Measurements from ENCODE around the gene IFI16. TPM values are rescaled to one million over a fixed set of nuclear protein-coding genes. Genes with fewer than 3 reads are reported as not detected.
A peak's percentile ranks its signal among the peaks of the same experiment; 100 is the strongest.
"Not testable (repeated sequence)": the region's sequence is repeated elsewhere in the genome, so short reads cannot be mapped to it uniquely, and the experiment has no call there.

IFI16 gene
- total RNA-seq, 1 donor from 2014 or later = 56.7 TPM

DNA sequence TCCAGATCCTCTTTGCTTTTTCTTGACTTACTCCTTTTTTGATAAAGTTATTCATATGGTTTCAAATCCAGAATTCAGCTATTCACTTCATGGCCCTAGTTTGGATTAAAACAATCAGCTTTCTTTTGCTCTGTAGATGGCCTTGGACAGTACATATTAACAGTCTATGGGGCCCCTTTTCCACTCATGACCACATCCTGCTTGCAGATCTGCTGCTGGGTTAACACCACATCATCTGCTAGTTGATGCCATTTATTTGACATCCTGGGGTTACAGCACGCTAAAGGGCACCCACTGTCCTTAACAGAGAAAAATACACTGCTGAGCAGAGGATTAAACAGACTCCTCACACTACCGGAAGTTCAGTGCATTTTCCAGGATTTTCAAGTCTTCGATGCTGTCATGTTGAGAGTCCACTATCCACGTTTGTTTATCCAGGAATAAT is 941 bp upstream of the IFI16 start:
- DNase-seq = no peak

DNA sequence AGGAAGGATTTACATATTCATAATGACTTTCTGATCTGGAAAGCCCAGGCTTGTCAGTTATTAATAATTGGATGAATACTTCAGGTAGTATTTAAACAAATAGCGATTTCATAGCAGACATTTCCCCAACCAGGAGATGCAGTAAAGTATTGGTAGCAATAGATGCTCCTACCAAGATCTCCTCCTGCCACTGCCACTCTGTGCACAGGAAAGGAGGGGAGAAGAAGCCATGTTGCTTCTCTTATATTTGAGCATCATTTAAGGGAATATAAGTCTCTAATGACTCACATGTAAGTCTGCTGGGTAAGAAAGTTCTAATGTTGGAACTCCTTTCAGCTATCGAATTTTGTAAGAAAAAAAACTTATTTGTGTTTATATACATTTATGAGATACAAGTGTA is 420 bp upstream of the IFI16 start:
- DNase-seq = no peak

DNA sequence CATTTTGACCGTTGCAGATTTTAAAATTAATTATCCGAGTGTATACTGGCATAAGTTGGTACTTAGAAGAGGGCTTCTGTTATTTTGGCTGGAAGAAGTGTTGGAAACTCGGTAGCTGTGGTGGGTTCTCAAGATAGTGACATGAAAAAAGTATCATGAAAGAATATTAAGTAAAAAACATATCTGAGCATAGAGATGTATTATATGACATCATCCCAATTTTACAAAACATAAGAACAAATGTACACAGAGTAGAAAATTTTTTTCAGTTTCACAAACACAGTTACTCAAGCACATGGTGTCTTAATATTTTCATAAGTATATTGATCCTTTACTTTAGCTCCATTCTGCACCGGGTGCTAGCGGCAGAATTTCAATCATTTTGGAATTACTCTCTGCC is 684 bp downstream of the IFI16 start:
- no peak for DNase-seq

DNA sequence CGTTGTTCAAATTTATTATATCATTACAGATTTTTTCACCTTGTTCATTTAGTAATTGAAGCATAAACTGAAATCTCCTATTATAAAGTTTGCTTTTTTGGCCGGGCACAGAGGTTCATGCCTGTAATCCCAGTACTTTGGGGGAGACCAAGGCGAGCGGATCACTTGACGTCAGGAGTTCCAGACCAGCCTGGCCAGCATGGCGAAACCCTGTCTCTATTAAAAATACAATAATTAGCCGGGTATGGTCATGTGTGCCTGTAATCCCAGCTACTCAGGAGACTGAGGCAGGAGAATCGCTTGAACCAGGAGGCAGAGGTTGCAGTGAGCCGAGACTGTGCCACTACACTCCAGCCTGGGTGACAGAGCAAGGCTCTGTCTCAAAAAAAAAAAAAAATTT is 1.3 kb downstream of the IFI16 start:
- DNase-seq = not testable (repeated sequence)

DNA sequence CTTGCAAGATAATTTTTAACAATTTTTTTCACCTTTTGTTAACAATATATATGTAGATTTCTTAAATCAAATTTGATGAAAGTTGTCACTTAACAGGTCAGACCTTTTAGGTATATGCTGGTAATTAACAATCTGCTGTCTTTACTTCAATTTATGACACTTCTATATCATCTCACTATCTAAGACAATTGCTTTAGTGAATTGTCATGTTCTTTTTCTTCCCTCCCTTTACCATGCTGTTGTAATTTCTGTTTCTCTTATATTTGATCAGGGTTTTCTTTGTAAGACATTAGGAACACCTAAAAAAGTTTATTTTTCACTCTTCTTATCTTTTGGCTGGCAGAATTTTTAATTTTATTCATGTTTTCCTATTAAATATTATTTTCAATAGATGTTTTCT is 2.0 kb downstream of the IFI16 start:
- no peak for DNase-seq

DNA sequence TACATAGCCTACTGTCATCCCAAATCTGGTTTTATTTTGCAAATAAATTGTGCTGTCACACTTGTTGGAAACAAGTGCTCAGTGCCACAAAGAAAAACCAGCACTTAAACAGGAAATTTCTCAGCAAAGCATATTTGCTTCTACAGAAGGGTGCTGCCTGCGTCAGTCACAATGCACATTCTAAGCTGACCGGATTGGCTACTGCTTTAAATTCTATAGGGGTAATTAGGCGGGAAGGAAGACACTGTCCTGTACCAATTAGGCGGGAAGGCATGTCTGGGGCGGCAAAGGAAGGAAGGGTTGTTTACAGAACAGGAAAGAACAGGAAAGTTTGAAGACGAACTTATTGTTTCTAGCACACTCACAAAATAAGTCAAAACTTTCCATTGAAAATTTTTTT is 2.8 kb downstream of the IFI16 start:
- DNase-seq = peak; percentile 52

DNA sequence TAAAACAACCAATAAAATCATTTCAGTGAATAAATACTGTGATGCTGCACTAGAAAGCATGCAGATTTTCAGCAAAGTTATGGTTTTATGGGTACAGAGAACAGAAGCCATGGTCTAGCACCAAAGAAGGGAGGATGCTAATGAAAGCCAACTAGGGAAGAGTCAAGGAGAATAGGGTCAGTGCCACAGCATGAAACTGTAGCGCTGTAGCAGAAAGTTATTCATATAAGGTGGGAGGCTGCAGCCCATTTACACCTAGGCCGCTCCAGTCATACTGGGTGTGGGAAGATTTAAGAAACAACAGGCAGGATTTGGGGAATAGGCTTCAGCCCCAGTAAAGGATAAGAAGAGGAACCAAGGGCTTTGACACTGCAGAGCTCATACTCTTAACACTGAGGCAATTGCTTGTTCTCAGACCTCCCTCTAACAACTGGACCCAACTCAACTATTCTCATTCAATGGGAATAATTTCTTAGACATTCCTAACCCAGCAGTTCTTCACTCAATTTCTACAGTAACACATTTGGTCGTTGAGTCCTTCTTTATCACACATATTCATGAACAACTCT is 4.4 kb downstream of the IFI16 start:
- no peak for DNase-seq

DNA sequence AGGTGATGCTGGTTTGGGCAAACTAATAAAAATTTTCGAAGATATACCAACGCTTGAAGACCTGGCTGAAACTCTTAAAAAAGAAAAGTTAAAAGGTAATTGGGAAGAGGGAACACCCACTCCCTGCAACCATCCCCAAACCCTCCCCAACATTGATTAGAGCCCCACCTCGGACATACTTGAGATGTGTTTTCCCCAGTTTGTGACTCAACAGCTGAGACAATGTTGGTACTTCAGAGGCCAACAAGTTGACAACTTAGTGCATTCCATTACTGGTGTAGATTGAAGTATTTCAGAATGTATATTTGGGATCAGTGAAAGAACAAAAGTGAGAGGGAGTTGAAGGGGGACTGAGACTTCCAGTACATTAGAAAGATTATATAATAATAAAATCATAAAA is 5.1 kb downstream of the IFI16 start:
- no peak for DNase-seq

DNA sequence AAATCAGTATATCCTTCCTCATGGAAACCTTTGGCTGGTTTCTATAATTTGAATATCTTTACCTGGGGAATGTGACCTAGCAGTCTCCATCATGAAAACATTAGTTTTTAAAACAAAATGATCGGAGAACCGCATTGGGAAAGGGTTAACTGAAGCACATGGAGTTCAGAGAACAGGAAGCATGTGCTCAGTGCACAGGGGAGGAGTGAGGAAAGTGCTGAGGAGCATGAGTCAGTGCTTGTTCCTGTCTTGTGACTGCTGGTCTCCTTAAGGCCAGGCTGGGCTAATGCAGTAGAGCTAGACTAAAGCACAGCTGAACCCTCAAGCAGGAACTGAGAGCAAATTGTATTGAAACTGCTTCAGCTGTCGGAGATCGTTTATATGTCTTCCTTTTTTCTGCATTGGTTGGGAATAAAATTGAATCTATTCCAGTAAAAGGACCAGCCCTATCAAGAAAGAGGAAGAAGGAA is 5.8 kb downstream of the IFI16 start:
- DNase-seq = peak; percentile 52

DNA sequence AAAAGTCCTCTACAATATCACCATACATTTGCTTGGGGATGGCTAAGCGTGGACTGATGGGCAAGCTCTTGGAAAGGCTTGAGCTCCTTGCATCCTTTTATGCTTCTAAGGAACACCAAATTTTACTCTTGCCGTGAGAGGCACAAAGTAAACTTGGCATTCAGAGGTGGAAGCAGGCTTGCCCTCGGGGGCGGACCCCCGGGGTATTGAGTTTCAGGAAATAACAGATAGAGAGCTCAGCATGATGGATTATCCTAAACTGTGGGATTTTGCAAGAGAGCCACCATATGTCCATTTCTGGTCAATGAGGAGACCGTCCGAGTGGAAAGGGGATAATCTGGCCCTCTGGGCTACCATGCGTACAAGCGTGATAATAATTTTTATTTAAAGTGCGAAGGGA is 14.0 kb downstream of the IFI16 start:
- DNase-seq = no peak

DNA sequence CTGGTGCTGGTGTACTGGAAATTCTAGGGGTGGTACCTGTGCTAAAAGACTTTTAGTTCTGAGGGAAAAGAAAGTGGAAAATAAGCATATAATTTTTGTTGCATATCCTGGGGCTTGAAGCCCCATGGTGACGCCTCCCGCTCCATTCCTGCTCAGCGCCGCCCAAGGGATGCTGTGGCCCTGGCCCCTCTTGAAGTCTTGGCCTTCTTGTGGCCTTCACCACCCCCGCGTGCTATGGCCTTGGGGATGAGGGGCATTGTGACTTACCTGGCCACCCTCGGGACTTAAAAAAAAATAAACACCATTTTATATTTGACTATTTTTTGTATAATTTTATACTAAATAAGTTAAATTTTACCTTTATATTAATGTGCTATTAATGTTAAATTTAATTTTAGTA is 15.3 kb downstream of the IFI16 start:
- no peak for DNase-seq

DNA sequence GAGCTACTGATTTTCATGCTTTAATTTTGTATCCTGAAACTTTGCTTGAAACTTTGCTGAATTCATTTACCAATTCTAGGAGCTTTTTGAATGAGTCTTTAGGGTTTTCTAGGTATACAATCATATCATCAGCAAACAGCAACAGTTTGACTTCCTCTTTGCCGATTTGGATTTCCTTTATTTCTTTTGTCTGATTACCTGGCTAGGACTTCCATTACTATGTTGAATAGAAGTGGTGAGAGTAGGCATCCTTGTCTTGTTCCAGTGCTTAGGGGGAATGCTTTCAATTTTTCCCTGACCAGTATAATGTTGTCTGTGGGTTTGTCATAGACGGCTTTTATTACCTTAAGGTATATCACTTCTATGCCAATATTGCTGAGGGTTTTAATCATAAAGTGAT is 17.1 kb downstream of the IFI16 start:
- DNase-seq = not testable (repeated sequence)

DNA sequence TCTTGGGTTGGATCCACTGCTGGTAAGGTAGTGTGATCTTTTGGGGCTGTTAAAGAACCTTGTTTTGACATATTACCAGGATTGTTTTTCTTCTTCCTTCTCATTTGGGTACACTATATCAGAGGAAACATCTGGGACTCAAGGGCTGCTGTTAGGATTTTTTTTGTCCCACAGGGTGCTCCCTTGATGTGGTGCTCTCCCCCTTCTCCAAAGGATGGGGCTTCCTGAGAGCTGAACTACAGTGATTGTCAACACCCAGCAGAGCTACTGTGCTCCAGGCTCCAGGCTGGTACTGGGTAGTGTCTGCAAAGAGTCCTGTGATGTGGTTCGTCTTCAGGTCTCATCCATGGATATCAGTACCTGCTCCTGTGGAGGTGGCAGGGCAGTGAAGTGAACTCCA is 20.6 kb downstream of the IFI16 start:
- DNase-seq = no peak

DNA sequence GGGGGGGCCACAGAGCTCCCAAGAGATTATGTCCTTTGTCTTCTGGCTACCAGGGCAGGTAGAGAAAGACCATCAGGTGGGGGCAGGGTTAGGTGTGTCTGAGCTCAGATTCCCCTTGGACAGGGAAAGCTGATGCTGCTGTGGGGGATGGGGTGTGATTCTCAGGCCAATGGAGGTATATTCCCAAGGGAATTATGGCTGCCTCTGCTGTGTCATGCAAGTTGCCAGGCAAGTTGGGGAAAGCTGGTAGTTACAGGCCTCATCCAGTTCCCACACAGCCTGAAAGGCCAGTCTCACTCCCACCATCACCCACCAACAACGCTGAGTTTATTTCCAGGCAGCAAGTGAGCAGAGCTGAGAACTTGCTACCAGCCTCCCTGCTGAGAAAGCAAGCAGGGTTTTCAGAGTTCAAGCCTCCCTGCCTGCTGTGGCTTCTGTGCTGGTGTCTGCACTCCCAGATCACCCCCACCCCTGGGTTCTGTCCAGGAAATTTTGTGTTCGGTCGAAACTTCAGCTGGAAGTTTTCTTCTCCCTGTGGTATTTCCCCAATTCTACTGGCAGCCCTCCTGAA is 21.3 kb downstream of the IFI16 start:
- no peak for DNase-seq

DNA sequence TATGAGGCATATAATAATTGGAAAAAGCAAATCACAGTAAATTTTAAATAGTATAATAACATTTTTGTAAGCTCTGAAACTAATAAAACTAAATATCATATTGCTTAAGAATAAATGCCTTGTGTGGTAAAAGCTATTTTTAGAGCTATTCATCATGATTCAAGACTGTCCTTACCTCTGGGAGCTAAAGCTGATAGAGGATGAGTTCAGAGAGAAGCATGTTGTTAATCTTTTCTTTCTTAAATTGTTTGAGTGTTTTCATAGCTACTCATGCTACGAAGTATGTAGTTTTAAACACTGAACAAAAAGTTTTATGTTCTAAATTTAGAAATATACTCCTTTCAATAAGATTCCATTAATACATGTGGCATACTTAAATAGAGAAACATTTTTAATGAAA is 30.5 kb downstream of the IFI16 start:
- DNase-seq = no peak

DNA sequence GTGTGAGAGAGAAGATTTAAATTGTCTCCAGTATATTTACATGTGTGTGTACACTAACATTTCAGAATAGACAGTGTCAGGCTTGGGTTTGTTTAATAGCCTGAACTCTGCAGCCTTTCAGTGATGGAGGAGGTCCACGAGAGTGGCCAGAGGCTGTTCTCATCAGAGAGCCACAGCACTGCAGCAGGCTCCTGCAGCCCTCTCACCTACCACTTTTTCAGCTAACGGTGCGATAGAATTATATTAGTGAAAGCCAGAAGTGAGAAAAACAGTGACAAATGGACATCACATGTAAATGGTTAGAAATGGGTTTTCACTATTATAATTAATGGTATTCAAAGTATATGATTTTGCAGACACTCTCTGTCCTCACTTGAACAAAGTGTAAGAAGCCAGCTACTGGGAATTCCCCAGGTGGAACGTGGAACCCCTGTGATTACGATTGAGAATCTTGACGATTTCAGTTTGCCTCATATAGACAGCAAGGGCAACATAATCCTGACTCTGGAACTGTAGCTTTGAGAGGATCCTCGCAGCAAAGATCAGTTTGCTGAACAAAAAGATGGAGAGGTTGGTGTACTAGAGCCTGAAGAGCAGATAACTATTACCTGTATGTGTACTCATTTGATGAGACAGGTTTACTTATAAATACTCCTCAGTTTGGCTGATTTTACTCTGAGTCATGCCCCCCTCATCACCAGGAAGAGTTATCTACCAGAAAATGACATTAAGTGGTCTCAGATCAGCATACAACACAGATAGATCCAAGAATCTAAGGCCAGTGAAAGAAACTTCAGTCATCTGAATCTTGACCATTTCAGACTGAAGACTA is 31.4 kb downstream of the IFI16 start:
- no peak for DNase-seq

DNA sequence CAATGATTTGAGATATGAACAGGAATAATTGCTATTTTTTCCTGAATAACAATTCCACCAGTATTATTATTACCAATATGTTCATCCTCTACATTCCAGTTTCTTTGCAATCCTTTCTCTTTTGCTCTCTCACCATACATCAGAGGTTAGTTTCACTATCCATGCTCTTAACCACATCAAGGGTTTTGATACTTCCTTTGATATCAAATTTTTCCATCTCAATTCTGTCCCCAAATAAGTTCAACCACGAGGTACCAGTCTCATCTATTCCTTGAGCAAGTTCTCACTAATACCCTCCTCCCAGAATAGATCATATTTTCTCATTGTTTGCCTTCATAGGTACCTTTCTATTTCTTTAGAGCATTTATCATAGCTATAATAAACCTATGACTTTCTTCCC is 36.8 kb downstream of the IFI16 start:
- DNase-seq = not testable (repeated sequence)

DNA sequence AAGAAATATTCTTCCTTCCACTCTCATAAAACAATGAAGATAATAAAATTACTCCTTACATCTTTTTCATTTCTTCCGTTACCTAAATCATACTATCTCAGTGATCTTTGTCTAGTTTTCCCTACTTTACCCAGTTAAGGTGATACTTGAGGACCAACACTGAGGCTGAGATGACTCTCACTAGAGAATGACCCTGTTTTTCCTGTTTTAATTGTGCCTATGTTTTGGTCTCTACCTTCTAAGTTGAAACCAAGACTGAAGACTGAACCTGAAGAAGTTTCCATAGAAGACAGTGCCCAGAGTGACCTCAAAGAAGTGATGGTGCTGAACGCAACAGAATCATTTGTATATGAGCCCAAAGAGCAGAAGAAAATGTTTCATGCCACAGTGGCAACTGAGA is 41.7 kb downstream of the IFI16 start:
- DNase-seq = no peak

DNA sequence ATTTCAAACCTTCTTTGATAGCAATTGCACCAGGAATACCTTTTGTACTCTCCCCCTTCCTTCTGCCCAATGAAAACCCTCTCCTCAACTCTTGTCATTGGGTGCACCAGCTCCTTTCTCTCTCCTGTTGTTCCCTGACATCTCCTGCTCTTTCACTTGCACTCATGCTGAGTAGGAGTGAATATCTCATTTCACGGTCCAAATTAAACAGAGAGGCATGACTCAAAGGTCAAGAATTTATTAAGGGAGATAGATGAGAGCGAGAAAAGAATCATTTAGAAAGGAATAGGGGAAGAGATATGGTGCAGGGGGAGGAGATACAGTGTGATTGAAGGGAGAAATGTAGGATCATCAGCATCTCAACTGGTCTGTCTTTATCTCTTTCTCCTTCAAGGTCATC is 44.7 kb downstream of the IFI16 start:
- DNase-seq = no peak

DNA sequence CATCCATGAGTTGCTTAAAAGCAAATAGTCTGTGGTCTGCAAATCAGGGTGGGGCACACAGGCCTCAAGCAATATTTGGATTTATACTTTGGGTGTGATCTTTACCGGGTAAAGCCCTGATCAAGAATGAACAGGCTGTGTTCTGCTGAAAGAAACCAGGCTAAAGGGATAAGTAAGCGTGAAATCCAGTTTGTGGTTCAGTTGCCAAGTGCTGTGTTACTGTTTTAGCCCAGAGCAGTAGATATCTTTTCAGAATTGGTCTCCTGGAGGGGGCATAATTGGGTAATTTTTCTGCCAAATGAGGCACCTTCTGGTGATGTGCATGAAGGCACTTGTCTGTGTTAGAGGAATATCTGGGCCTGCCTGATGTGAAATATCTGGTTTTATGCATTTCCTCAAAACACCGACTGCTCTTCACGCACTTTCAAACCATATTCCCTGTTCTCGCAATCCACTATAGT is 45.5 kb downstream of the IFI16 start:
- peak; percentile 34 for DNase-seq

DNA sequence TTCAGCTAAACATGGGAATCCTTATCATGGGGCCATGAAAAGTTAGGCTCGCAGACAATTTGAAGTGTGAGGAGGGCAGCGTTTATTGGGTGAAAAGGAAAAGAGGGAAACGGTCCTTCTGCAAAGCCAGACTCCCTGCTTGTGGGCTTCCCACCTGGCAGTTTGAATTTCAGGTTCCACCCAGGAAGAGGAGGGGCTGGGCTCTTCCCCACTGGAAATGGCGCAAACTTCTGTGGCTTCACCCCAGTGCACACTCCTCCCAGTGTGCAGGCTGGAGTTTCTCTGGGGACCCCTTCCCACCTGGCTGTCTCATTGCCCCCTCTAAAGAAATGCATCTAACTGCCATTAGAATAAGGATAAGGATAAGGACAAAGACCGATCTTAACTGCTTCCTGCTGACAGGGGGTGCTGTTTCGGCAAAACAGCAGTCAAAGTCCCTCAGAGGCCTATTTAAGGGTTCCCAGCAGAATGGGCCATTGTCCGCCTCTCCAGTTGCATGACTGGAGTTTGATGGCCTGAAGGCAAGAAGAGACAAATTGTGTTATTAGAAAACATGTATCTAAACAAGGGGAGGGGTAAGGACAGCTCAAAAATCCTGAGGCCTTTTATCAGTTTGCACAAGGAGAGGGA is 46.5 kb downstream of the IFI16 start:
- no peak for DNase-seq

DNA sequence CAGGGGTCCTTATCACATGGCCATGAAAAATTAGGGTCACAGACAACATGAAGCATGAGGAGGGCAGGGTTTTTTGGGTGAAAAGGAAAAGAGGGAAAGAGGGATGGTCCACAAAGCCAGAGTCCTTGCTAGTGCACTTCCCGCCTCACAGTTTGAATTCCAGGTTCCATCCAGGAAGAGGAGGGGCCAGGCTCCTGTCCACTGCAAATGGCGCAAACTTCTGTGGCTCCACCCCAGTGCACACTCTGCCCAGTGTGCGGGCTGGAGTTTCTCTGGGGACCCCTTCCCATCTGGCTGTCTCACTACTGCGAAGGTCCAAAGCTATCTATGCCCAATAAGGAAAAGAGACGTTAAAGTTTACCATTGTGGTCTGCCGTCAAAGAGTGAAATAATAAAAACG is 49.0 kb downstream of the IFI16 start:
- DNase-seq = no peak

DNA sequence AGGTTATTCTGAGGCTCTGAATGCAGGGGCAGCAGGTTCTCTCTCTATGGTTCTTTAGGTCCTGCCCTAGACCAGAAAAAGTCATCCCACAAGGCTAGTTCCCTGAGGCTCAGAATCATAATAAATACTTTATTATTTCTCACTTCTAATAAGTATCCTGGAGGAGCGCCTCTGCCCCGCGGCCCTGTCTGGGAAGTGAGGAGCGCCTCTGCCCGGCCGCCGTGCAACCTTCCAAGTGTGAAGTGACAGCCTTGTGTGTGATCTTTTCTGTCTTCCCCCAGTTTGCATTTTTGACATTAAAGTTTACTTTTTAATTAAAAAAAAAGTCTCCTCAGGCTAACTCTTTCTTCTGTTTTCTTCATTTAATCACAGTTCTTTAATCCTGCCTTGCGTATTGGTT is 55.4 kb downstream of the IFI16 start:
- no peak for DNase-seq
